HG03354 (cell line): ENCODE results near the gene LIPG.
"Not testable (repeated sequence)": the region's sequence is repeated elsewhere in the genome, so short reads cannot be mapped to it uniquely, and the experiment has no call there.

ENCODE experiments used
- ATAC-seq: cut with Tn5 transposase; IDR thresholded peaks from one replicate; pipeline ENCODE4 v1.9.1; 2021; ENCODE audit warnings: mild to moderate bottlenecking; ENCODE audit not compliant: unreplicated experiment, poor library complexity, severe bottlenecking

Gene LIPG

DNA sequence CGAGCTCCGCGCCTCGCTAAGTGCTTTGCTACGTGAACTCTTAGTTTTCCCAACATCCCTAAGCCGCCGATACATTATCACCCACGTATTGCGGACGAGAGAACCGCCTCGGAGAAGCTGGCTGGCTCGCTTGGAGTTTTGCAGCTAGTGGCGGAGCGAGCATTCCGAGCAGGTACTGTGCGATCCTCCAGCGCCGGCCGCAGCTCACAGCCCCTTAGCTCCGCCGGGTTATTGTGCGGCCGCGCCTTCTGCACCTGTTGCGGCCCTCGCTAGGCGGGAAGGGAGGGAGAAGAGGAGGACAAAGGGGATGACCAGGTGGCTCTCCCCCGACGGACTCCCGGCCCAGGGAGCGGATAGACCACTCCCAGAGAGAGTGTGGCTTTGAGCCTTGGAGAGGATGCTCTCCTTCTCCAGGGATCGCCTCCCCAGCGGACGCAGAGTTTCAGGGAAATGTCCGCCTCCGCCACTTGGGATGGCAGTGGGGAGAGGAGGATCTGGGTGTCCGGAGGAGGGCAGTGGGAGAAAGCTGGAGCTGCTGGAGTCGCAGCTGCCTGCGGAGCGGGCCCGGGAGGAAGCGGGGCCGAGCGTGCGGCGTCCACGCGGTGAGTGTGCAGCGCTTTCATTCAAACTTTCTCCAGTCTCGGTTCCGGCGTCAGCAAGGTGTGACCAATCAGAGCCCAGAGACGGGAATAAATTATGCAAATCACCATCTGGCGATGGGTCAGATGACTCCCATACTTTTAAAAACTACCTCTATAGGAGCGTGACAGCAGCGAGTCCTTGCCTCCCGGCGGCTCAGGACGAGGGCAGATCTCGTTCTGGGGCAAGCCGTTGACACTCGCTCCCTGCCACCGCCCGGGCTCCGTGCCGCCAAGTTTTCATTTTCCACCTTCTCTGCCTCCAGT is at the start of gene LIPG:
Gene LIPG, plus strand, starts transcription at position 769 of the 905 bp plus-strand sequence. CDS start 252 bp downstream, outside the sequence.
- peak; percentile 85 for ATAC-seq

DNA sequence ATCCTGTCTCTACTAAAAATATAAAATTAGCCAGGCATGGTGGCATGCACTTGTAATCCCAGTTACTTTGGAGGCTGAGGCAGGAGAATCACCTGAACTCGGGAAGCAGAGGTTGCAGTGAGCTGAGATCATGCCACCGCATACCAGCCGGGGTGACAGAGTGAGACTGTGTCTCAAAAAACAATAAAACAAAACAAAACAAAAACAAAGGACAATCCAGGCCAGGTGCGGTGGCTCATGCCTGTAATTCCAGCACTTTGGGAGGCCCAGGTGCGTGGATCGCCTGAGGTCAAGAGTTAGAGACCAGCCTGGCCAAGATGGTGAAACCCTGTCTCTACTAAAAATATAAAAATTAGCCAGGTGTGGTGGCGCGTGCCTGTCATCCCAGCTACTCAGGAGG is 49.0 kb upstream of the LIPG start:
- ATAC-seq = not testable (repeated sequence)

- no peak for ATAC-seq
Measured at GRCh38 chr18:49514577-49514976, 47.3 kb upstream of the LIPG start.

DNA sequence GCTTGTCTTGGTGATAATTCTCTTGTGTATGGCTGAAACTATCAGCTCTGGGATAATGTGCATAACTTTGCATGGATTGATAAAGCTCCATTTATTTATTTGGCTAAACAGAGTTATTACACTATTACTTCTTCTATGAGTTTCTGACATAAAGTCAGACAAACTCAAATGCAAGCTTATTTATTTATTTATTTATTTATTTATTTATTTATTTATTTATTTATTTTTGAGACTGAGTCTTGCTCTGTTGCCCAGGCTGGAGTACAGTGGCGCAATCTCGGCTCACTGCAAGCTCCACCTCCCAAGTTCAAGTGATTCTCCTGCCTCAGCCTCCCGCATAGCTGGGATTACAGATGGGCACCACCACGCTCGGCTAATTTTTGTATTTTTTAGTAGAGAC is 46.9 kb upstream of the LIPG start:
- not testable (repeated sequence) for ATAC-seq

DNA sequence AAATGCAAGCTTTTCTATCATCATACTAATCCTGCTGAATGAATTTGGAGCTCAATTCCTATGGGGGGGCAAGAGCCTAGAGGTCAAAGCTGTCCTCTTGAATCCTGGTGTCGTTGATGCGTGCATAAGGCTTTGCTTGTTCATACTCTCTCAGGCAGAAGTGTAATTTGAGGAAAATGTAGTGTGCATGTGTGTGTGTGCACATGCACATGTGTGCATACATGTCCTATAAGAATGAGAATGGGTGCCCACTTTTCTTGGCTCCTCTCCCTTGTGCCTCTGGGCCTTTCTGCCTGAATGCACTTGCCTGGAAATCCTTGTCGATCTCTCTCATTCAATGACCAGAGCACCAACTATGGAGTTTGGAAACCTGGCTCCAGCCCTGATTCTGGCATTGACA is 46.3 kb upstream of the LIPG start:
- ATAC-seq = no peak

GRCh38 chr18:49517483-49517882 is 44.4 kb upstream of the LIPG start:
- ATAC-seq = no peak

- ATAC-seq = no peak
Measured at GRCh38 chr18:49519101-49519971, 42.5 kb upstream of the LIPG start.

DNA sequence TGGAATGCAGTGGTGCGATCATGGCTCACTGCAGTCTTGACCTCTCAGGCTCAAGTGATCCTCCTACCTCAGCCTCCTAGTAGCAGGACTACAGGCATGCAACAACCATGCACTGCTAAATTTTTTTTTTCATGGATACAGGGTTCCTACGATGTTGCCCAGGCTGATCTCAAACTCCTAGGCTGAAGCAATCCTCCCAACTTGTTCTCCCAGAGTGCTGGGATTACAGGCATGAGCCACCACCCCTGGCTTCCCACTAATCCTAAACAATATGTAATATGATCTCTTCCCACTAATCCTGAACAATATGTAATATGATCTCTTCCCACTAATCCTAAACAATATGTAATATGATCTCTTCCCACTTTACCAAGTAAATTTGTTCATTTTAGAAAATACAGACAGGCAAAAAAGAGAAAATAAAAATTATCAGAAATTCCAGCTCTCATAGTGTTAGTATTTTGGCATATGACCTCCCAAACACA is 41.2 kb upstream of the LIPG start:
- no peak for ATAC-seq

DNA sequence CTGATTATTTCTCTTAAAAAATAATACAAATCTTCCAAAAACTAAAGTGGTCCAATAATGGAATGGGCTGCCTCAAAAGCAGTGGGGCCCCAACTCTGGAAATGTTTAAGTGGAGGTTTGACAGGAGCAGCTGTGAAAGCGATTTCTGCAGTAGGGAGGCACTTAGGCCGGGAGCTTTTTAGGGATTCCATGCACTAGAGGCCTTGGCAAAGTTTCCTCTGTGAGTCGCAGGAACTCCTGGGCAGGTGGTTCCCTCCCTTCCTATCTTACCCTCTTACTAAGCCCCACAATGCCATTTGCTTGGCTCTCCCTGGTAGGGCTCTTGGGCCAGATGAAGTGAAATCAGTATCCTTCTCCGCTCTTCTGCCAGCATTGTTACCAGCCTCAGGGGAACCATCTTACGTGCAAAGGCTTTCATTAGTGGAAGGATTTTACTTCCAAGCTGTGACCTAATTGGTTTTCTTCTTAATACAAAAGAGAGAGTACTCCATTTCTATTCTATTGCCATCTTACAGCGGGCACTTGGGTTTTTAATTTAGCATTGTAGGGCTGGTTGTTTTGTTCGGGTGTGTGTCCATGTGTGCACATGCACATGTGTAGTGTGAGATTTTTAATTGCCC is 40.5 kb upstream of the LIPG start:
- ATAC-seq = no peak

DNA sequence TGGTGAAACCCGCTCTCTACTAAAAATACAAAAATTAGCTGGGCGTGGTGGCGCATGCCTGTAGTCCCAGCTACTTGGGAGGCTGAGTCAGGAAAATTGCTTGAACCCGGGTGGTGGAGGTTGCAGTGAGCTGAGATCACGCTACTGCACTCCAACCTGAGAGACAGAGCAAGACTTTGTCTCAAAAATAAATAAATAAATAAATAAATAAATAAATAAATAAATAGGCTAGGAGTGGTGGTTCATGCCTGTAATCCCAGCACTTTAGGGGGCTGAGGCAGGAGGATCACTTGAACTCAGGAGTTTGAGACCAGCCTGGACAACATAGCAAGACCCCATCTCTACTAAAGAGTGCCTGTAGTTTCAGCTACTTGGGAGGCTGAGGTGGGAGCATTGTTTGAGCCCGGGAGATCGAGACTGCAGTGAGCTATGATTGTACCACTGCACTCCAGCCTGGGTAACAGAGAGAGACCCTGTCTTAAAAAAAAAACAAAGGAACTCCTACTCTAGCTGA is 38.2 kb upstream of the LIPG start:
- ATAC-seq = not testable (repeated sequence)

- no peak for ATAC-seq
Measured at GRCh38 chr18:49524349-49524748, 37.5 kb upstream of the LIPG start.

DNA sequence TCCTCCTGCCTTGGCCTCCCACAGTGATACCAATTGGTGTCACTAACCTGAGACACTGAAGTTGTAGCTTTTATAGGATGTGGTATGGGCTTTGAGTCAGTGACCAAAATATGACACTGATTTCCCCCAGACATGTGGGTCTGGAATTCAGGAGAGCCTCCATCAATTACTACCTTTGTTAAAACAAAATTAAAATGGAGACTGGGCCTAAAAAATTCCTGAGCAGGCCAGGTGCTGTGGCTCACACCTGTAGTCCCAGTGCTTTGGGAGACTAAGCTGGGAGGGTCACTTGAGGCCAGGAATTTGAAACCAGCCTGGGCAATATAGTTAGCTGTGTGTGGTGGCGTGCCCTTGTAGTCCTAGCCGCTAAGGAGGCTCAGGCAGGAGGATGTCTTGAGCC is 36.9 kb upstream of the LIPG start:
- no peak for ATAC-seq

- no peak for ATAC-seq
Measured at GRCh38 chr18:49525981-49526380, 35.9 kb upstream of the LIPG start.

GRCh38 chr18:49527631-49528327 is 34.1 kb upstream of the LIPG start:
- no peak for ATAC-seq

DNA sequence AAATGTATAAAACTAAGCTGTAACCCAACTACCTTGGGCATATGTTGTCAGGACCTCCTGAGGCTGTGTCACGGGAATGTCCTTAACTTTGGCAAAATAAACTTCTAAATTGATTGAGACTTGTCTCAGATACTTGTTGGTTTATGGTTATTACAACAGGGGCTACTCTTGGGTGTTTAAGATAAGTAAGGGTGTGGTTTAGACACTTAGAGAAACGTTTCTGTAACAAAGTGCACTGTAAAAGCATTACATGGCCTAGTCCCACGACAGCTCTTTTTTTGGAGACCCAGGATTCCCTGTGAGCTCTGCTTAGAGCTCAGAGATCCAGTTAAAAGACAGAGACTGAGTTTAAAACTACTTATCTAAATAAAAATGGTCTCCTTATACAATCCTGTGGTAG is 32.3 kb upstream of the LIPG start:
- no peak for ATAC-seq

DNA sequence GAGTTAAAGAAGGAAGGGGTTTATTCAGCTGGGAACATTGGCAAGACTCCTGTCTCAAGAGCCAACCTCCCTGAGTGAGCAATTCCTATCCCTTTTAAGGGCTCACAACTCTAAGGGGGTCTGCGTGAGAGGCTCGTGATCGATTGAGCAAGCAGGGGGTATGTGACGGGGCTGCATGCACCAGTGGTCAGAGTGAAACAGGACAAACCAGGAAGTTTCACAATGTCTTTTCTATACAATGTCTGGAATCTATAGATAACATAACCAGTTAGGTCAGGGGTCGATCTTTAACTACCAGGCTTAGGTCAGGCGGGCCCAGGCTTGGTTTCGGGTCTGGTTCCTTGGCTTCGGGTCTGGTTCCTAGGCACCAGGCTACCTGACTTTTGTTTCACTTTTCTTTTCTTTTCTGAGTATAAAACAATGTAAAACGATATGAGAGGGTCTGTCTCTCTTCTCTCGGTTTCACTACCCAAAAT is 30.1 kb upstream of the LIPG start:
- ATAC-seq = no peak

GRCh38 chr18:49534846-49535601 is 26.8 kb upstream of the LIPG start:
- no peak for ATAC-seq

GRCh38 chr18:49537232-49537896 is 24.5 kb upstream of the LIPG start:
- ATAC-seq = no peak
